Spleen (tissue), 11 donors: Measurements from ENCODE around the gene ATP5IF1. TPM values are rescaled to one million over a fixed set of nuclear protein-coding genes. Genes with fewer than 3 reads are reported as not detected.
A peak's percentile ranks its signal among the peaks of the same experiment; 100 is the strongest.

ENCODE experiments used
- DNase-seq: peaks from one replicate; pipeline ENCODE4 v3.0.0-alpha.2; 2020
- H3K27ac ChIP-seq, 8 donors: fragments of 200-600 bp; sonication (generic) in 7 of 8; 1 replicate in 4 of 8; 2 replicates in 4 of 8; pipeline versions ENCODE4 v1.5.0 to v1.8.0; 2016 to 2021; ENCODE audit warnings: inconsistent platforms in 4 of 8, mild to moderate bottlenecking in 4 of 8, moderate library complexity in 1 of 8
- H3K27me3 ChIP-seq, 7 donors: fragments of 200-600 bp; sonication (generic) in 6 of 7; replicated peaks in 1 of 7; 1 replicate in 4 of 7; 2 replicates in 3 of 7; pipeline versions ENCODE4 v1.5.0 to v1.8.0; 2016 to 2021; ENCODE audit warnings: inconsistent platforms in 3 of 7, mild to moderate bottlenecking in 1 of 7
- H3K36me3 ChIP-seq, 6 donors: fragments of 200-600 bp; sonication (generic) in 5 of 6; 1 replicate in 4 of 6; 2 replicates in 2 of 6; pipeline versions ENCODE4 v1.5.0 to v1.8.0; 2016 to 2021; ENCODE audit warnings: inconsistent platforms in 2 of 6
- H3K4me1 ChIP-seq, 6 donors: fragments of 200-600 bp; sonication (generic) in 5 of 6; 1 replicate in 3 of 6; 2 replicates in 3 of 6; pipeline versions ENCODE4 v1.5.0 to v1.8.0; 2016 to 2021; ENCODE audit warnings: inconsistent platforms in 3 of 6
- H3K4me3 ChIP-seq, 8 donors: fragments of 200-600 bp; sonication (generic) in 7 of 8; 1 replicate in 4 of 8; 2 replicates in 4 of 8; pipeline versions ENCODE4 v1.5.0 to v1.8.0; 2016 to 2021; ENCODE audit warnings: inconsistent platforms in 4 of 8, mild to moderate bottlenecking in 4 of 8, moderate library complexity in 2 of 8
- H3K9me3 ChIP-seq, 8 donors: fragments of 200-600 bp; sonication (generic) in 7 of 8; 1 replicate in 4 of 8; 2 replicates in 4 of 8; pipeline versions ENCODE4 v1.5.0 to v1.8.0; 2016 to 2021; ENCODE audit warnings: inconsistent platforms in 4 of 8
- CTCF ChIP-seq, 11 experiments: fragments of 200-600 bp in 7 of 11; fragments of 450-650 bp in 4 of 11; sonication (generic) in 4 of 11; IDR thresholded peaks in 8 of 11; conservative IDR thresholded peaks in 3 of 11; 1 replicate in 7 of 11; 2 replicates in 4 of 11; pipeline versions ENCODE4 v1.4.0 to v1.8.0; 2016 to 2021; ENCODE audit warnings: antibody characterized with exemption in 11 of 11, inconsistent platforms in 4 of 11, mild to moderate bottlenecking in 1 of 11
- POLR2A ChIP-seq, 3 donors: fragments of 450-650 bp; IDR thresholded peaks; one replicate each; pipeline ENCODE4 v1.5.1; 2017; ENCODE audit warnings: antibody characterized with exemption in 3 of 3, mild to moderate bottlenecking in 1 of 3
- POLR2AphosphoS5 ChIP-seq, 3 donors: sonication (generic); formaldehyde crosslinking; IDR thresholded peaks; one replicate each; pipeline ENCODE4 v1.5.1; 2017; ENCODE audit warnings: antibody characterized with exemption in 3 of 3
- WGBS, 5 donors: extraction: QIAGEN DNeasy Blood & Tissue Kit in 3 of 5; methylation state at CpG; one replicate each; pipeline versions ENCODE4 v1.1.5 to v1.1.7; 2013 to 2018; 5-methylcytosine and 5-hydroxymethylcytosine counted together
- intact Hi-C: fragments of 100-400 bp; cut with DNase I; formaldehyde crosslinking; loops from one replicate; pipeline ENCODE4 v1.15.0; 2023; ENCODE audit warnings: low total_unique reads
- polyA plus RNA-seq, 3 donors: library from polyadenylated mRNA; stranded (reverse); fragments of 200-250 nt; gene quantifications; one replicate each; pipeline ENCODE4 v1.2.1, GENCODE V29; 2013
- total RNA-seq, 7 donors: library from RNA; depleted of rRNA in 3 of 7; stranded (reverse); fragments of >200 nt in 3 of 7; fragmentation: NEBNext Ultra II Directional in 4 of 7; extraction: Animal tissue kit (Norgen Biotek cat#: 25700) in 4 of 7; gene quantifications; one replicate each; pipeline versions ENCODE4 v1.1.0 to v1.2.1, GENCODE V29; 2016 to 2021
- donor health status: healthy with polysubstance abuse.
- donor health status: DM: no; HTN: no; CAD: no; lungs with moderate emphysema.
- donor health status: DM: no; HTN: no; CAD: no.
- donor health status: Bipolar disorder and iron deficiency.
- donor health status: healthy.
- donor health status: DM: no; HTN: no; CAD: no.
- donor health status: DM: yes; HTN: yes; CAD: no.

The ATP5IF1 gene
- total and polyA plus RNA-seq, 10 donors: 75.4 to 411 (median 202) TPM

- intact Hi-C loops: no loop called here
- H3K27me3 ChIP-seq: no peaks in the 10 kb centered on the region
- peaks cover 0 to 34% (median 21%) of the 10 kb centered on the region in 6 donors for H3K36me3 ChIP-seq
- H3K9me3 ChIP-seq: no peaks in the 10 kb centered on the region
- TF ChIP-seq POLR2A (IDR thresholded peaks at IDR 0.05) (no peak), POLR2AphosphoS5 (IDR thresholded peaks at IDR 0.05) (no peak), CTCF (IDR thresholded peaks at IDR 0.05 in 8 of 11, conservative IDR thresholded peaks at IDR 0.05 in 3 of 11) (no peak)
- H3K4me1 ChIP-seq: peaks cover 31 to 86% (median 58%) of the 10 kb centered on the region in 6 donors
- WGBS, 5 donors: 64 to 74% (median 67%) methylated on average over 14 of the region's 14 CpGs
- peak overlapping the region in 7 of 8 donors; percentile 73 to 88 (median 85) for H3K27ac ChIP-seq
- H3K4me3 ChIP-seq: peak overlapping the region in 6 of 8 donors; percentile 79 to 94 (median 87)
- DNase-seq: peak; percentile 77
These were observed 2.7 kb upstream of the ATP5IF1 start for GRCh38 chr1:28233264-28233606.

GRCh38 chr1:28236656-28237322 lies 865 bp downstream of the ATP5IF1 start:
- Histone ChIP-seq H3K27ac (peak overlapping the region; percentile 80 to 94 (median 92)), H3K36me3 (peaks cover 0 to 33% (median 4%) of the 10 kb centered on the region in 6 donors), H3K4me3 (peak overlapping the region; percentile 72 to 94 (median 88)), H3K27me3 (no peaks in the 10 kb centered on the region), H3K4me1 (peaks cover 23 to 85% (median 42%) of the 10 kb centered on the region in 6 donors), H3K9me3 (no peaks in the 10 kb centered on the region)
- WGBS, 5 donors: 10 to 16% (median 10%) methylated on average over 18 to 20 of the region's 20 CpGs
- TF ChIP-seq POLR2AphosphoS5 (IDR thresholded peaks at IDR 0.05) (no peak), CTCF (IDR thresholded peaks at IDR 0.05 in 8 of 11, conservative IDR thresholded peaks at IDR 0.05 in 3 of 11) (no peak), POLR2A (IDR thresholded peaks at IDR 0.05) (no peak)
- no peak for DNase-seq
- intact Hi-C loops: no loop called here

- WGBS, 5 donors: 72 to 98% (median 87%) methylated on average over 2 of the region's 2 CpGs
- no peaks in the 10 kb centered on the region for H3K9me3 ChIP-seq
- no peak for DNase-seq
- no peaks in the 10 kb centered on the region for H3K27me3 ChIP-seq
- no peak overlapping the region for H3K27ac ChIP-seq
- intact Hi-C loops: no loop called here
- TF ChIP-seq POLR2AphosphoS5 (IDR thresholded peaks at IDR 0.05) (no peak), CTCF (IDR thresholded peaks at IDR 0.05 in 8 of 11, conservative IDR thresholded peaks at IDR 0.05 in 3 of 11) (no peak), POLR2A (IDR thresholded peaks at IDR 0.05) (no peak)
- H3K4me3 ChIP-seq: no peak overlapping the region
- peaks cover 0 to 34% (median 4%) of the 10 kb centered on the region in 6 donors for H3K36me3 ChIP-seq
- H3K4me1 ChIP-seq: peaks cover 22 to 86% (median 43%) of the 10 kb centered on the region in 6 donors
These were observed 3.1 kb downstream of the ATP5IF1 start for GRCh38 chr1:28239004-28239403.

GRCh38 chr1:28240024-28240423 lies 4.1 kb downstream of the ATP5IF1 start:
- WGBS, 5 donors: 84 to 96% (median 95%) methylated on average over 4 of the region's 4 CpGs
- H3K4me3 ChIP-seq: no peak overlapping the region
- TF ChIP-seq POLR2A (IDR thresholded peaks at IDR 0.05): no peak
- intact Hi-C loops: no loop called here
- no peaks in the 10 kb centered on the region for H3K27me3 ChIP-seq
- H3K36me3 ChIP-seq: peaks cover 0 to 34% (median 4%) of the 10 kb centered on the region in 6 donors
- H3K4me1 ChIP-seq: peaks cover 32 to 87% (median 49%) of the 10 kb centered on the region in 6 donors
- no peak overlapping the region for H3K27ac ChIP-seq
- H3K9me3 ChIP-seq: no peaks in the 10 kb centered on the region
- no peak for DNase-seq
